Measurements from ENCODE around the gene KCNMB4.

Gene KCNMB4

GRCh38 chr12:70354787-70355186, 11.3 kb upstream of the KCNMB4 start:
- Histone ChIP-seq H3K27me3 (no peaks in the 10 kb centered on the region), H3K4me1 (peaks cover 5% of the 10 kb centered on the region; the same call in 1 of the 2 replicates), H3K9me3 (no peaks in the 10 kb centered on the region), H3K36me3 (peaks cover 9% of the 10 kb centered on the region; the same call in 1 of the 2 replicates), H3K4me3 (ENCODE audit: low read depth, low read length) (no peak overlapping the region)
- no peak for TF ChIP-seq CTCF (IDR thresholded peaks at IDR 0.05; ENCODE audit: low read depth, low read length)
- no peak for DNase-seq

GRCh38 chr12:70355972-70356371, 10.1 kb upstream of the KCNMB4 start:
- H3K27me3 ChIP-seq = no peaks in the 10 kb centered on the region
- peaks cover 9% of the 10 kb centered on the region; the same call in 1 of the 2 replicates for H3K36me3 ChIP-seq
- H3K4me3 ChIP-seq (ENCODE audit: low read depth, low read length) = no peak overlapping the region
- TF ChIP-seq CTCF (IDR thresholded peaks at IDR 0.05; ENCODE audit: low read depth, low read length) = no peak
- no peaks in the 10 kb centered on the region for H3K9me3 ChIP-seq
- no peak for DNase-seq
- H3K4me1 ChIP-seq = peaks cover 5% of the 10 kb centered on the region; the same call in 1 of the 2 replicates

GRCh38 chr12:70359458-70360197, 6.5 kb upstream of the KCNMB4 start:
- Histone ChIP-seq H3K36me3 (peaks cover 2% of the 10 kb centered on the region; the same call in 1 of the 2 replicates), H3K4me1 (peaks cover 5% of the 10 kb centered on the region; the same call in 1 of the 2 replicates), H3K4me3 (ENCODE audit: low read depth, low read length) (no peak overlapping the region), H3K9me3 (no peaks in the 10 kb centered on the region), H3K27me3 (peaks cover 14% of the 10 kb centered on the region)
- TF ChIP-seq CTCF (IDR thresholded peaks at IDR 0.05; ENCODE audit: low read depth, low read length) = no peak
- DNase-seq = no peak

- DNase-seq = no peak
- Histone ChIP-seq H3K9me3 (no peaks in the 10 kb centered on the region), H3K4me3 (ENCODE audit: low read depth, low read length) (no peak overlapping the region), H3K27me3 (peaks cover 19% of the 10 kb centered on the region), H3K36me3 (no peaks in the 10 kb centered on the region), H3K4me1 (peaks cover 5% of the 10 kb centered on the region; the same call in 1 of the 2 replicates)
- TF ChIP-seq CTCF (IDR thresholded peaks at IDR 0.05; ENCODE audit: low read depth, low read length) = no peak
Measured at GRCh38 chr12:70360218-70360617, 5.9 kb upstream of the KCNMB4 start.

GRCh38 chr12:70364695-70365397, 1.2 kb upstream of the KCNMB4 start:
- no peak overlapping the region for H3K4me3 ChIP-seq (ENCODE audit: low read depth, low read length)
- no peak for TF ChIP-seq CTCF (IDR thresholded peaks at IDR 0.05; ENCODE audit: low read depth, low read length)

GRCh38 chr12:70365398-70365647, 767 bp upstream of the KCNMB4 start:
- peak overlapping the region; percentile 71 for H3K4me3 ChIP-seq (ENCODE audit: low read depth, low read length)
- no peaks in the 10 kb centered on the region for H3K4me1 ChIP-seq
- TF ChIP-seq CTCF (IDR thresholded peaks at IDR 0.05; ENCODE audit: low read depth, low read length) = no peak
- no peaks in the 10 kb centered on the region for H3K9me3 ChIP-seq
- no peaks in the 10 kb centered on the region for H3K36me3 ChIP-seq
- peaks cover 51% of the 10 kb centered on the region for H3K27me3 ChIP-seq
- no peak for DNase-seq

More at GRCh38 chr12:70364695-70365397, 1.2 kb upstream of the KCNMB4 start:
- Histone ChIP-seq H3K4me1 (no peaks in the 10 kb centered on the region), H3K9me3 (no peaks in the 10 kb centered on the region), H3K27me3 (peaks cover 51% of the 10 kb centered on the region), H3K36me3 (no peaks in the 10 kb centered on the region)
- no peak for DNase-seq

Measured in BE2C (cell line).